ENCODE data around the gene MYL12B.

The MYL12B gene

GRCh38 chr18:3235846-3236245, 26.1 kb upstream of the MYL12B start:
- no peak for DNase-seq (ENCODE audit: low read depth)

GRCh38 chr18:3236470-3236869, 25.5 kb upstream of the MYL12B start:
- no peak for DNase-seq (ENCODE audit: low read depth)

- DNase-seq (ENCODE audit: low read depth) = no peak
Measured at GRCh38 chr18:3238742-3239141, 23.2 kb upstream of the MYL12B start.

GRCh38 chr18:3245185-3245564, 16.8 kb upstream of the MYL12B start:
- no peak for DNase-seq (ENCODE audit: low read depth)

GRCh38 chr18:3245853-3246634, 15.9 kb upstream of the MYL12B start:
- peak; percentile 59 for DNase-seq (ENCODE audit: low read depth)

- DNase-seq (ENCODE audit: low read depth) = no peak
Measured at GRCh38 chr18:3246635-3247239, 15.2 kb upstream of the MYL12B start.

- peak; percentile 82 for DNase-seq (ENCODE audit: low read depth)
Measured at GRCh38 chr18:3247240-3248061, 14.5 kb upstream of the MYL12B start, which contains the start of gene MYL12A. Gene MYL12A, plus strand, starts transcription at chr18:3247801. Its CDS starts 5,447 bp downstream, at chr18:3253248.

GRCh38 chr18:3248062-3248657, 13.8 kb upstream of the MYL12B start:
- DNase-seq (ENCODE audit: low read depth) = no peak

- DNase-seq (ENCODE audit: low read depth) = no peak
Measured at GRCh38 chr18:3248658-3249359, 13.1 kb upstream of the MYL12B start.

- DNase-seq (ENCODE audit: low read depth) = no peak
Measured at GRCh38 chr18:3250237-3251107, 11.5 kb upstream of the MYL12B start.

GRCh38 chr18:3251249-3251962, 10.5 kb upstream of the MYL12B start:
- DNase-seq (ENCODE audit: low read depth) = no peak

GRCh38 chr18:3251963-3252277, 10.0 kb upstream of the MYL12B start:
- no peak for DNase-seq (ENCODE audit: low read depth)

- no peak for DNase-seq (ENCODE audit: low read depth)
Measured at GRCh38 chr18:3252843-3253242, 9.1 kb upstream of the MYL12B start.

- no peak for DNase-seq (ENCODE audit: low read depth)
Measured at GRCh38 chr18:3254725-3255124, 7.2 kb upstream of the MYL12B start.

GRCh38 chr18:3255611-3256165, 6.2 kb upstream of the MYL12B start:
- DNase-seq (ENCODE audit: low read depth) = no peak

GRCh38 chr18:3256693-3257626, 5.0 kb upstream of the MYL12B start:
- no peak for DNase-seq (ENCODE audit: low read depth)

- no peak for DNase-seq (ENCODE audit: low read depth)
Measured at GRCh38 chr18:3257627-3258120, 4.3 kb upstream of the MYL12B start.

GRCh38 chr18:3260995-3261372, 949 bp upstream of the MYL12B start:
- DNase-seq (ENCODE audit: low read depth) = no peak
